Tongue (tissue), 2 donors: ENCODE measurements around the gene GPC6. TPM values are rescaled to one million over a fixed set of nuclear protein-coding genes. Genes with fewer than 3 reads are reported as not detected.
A peak's percentile ranks its signal among the peaks of the same experiment; 100 is the strongest.

Source experiments
- DNase-seq: peaks from one replicate; pipeline ENCODE4 v3.0.0-alpha.2; 2015
- total RNA-seq: library from RNA; depleted of rRNA; stranded (reverse); fragments of >200 nt; gene quantifications from one replicate; pipeline ENCODE4 v1.2.3, GENCODE V29; 2014

GPC6 gene
- total RNA-seq, 1 donor from 2014 or later: 27.0 TPM

- DNase-seq: no peak
These were observed 520.0 kb downstream of the GPC6 start for GRCh38 chr13:93746589-93746988.

GRCh38 chr13:93750676-93751075 is 524.1 kb downstream of the GPC6 start:
- DNase-seq: no peak

- DNase-seq: no peak
These were observed 524.5 kb downstream of the GPC6 start for GRCh38 chr13:93751117-93751516.

- DNase-seq: no peak
These were observed 525.9 kb downstream of the GPC6 start for GRCh38 chr13:93752541-93752940.

GRCh38 chr13:93753639-93754038 is 527.0 kb downstream of the GPC6 start:
- no peak for DNase-seq

GRCh38 chr13:93755341-93755740 is 528.7 kb downstream of the GPC6 start:
- DNase-seq: no peak

- DNase-seq: no peak
These were observed 532.0 kb downstream of the GPC6 start for GRCh38 chr13:93758575-93758974.

GRCh38 chr13:93762708-93763426 is 536.3 kb downstream of the GPC6 start:
- DNase-seq: no peak

GRCh38 chr13:93765062-93765461 is 538.5 kb downstream of the GPC6 start:
- no peak for DNase-seq

- DNase-seq: no peak
These were observed 539.2 kb downstream of the GPC6 start for GRCh38 chr13:93765811-93766210.

- no peak for DNase-seq
These were observed 540.1 kb downstream of the GPC6 start for GRCh38 chr13:93766719-93767118.

- DNase-seq: no peak
These were observed 540.7 kb downstream of the GPC6 start for GRCh38 chr13:93767180-93767916.

- DNase-seq: no peak
These were observed 541.4 kb downstream of the GPC6 start for GRCh38 chr13:93767917-93768409.

GRCh38 chr13:93769101-93769500 is 542.5 kb downstream of the GPC6 start:
- DNase-seq: no peak

GRCh38 chr13:93769607-93770006 is 543.0 kb downstream of the GPC6 start:
- no peak for DNase-seq

- peak; percentile 44 for DNase-seq
These were observed 544.6 kb downstream of the GPC6 start for GRCh38 chr13:93771227-93771626.

- no peak for DNase-seq
These were observed 545.2 kb downstream of the GPC6 start for GRCh38 chr13:93771782-93772181.

- no peak for DNase-seq
These were observed 547.9 kb downstream of the GPC6 start for GRCh38 chr13:93774506-93774905.

GRCh38 chr13:93775027-93775426 is 548.4 kb downstream of the GPC6 start:
- no peak for DNase-seq

- DNase-seq: no peak
These were observed 549.0 kb downstream of the GPC6 start for GRCh38 chr13:93775507-93776108.

- no peak for DNase-seq
These were observed 550.3 kb downstream of the GPC6 start for GRCh38 chr13:93776936-93777335.

GRCh38 chr13:93777504-93777903 is 550.9 kb downstream of the GPC6 start:
- no peak for DNase-seq

GRCh38 chr13:93778548-93778947 is 551.9 kb downstream of the GPC6 start:
- DNase-seq: no peak
